Coronary artery (tissue), 2 donors: Measurements from ENCODE around the gene BAG2.
A peak's percentile ranks its signal among the peaks of the same experiment; 100 is the strongest.

ENCODE experiments used
- DNase-seq: peaks from one replicate; pipeline ENCODE4 v3.0.0-alpha.2; 2017; ENCODE audit warnings: low spot score
- H3K27ac ChIP-seq, 2 donors: fragments of 200-600 bp; sonication (generic); one replicate each; pipeline ENCODE4 v1.5.1; 2016 to 2019
- H3K4me3 ChIP-seq: fragments of 200-600 bp; sonication (generic); 2 replicates; pipeline ENCODE4 v1.5.1; 2016; ENCODE audit warnings: mild to moderate bottlenecking, moderate library complexity
- TF ChIP-seq, protein P1 (sequence below): fragments of 200-600 bp; sonication (generic); IDR thresholded peaks from one replicate; pipeline ENCODE4 v1.5.1; 2019; ENCODE audit warnings: antibody characterized with exemption

The BAG2 gene

DNA sequence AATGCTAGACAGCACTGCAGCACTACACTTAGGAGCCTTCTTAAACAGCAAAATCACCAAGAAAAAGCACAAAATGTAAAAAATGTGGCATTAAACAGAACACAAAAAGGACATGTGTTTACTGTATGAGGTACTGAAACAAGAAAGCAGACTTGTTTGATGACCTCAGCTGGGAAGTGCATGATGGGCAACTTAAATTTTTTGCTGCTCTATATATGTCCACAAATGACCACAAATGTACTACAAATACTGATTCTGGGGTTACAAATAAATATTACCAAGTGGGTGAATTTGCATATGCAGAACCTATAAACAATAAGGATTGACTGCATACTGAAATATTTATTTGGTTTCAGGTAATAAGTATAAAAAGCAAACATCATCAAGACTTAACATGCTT, 36.9 kb downstream of the BAG2 start:
- TF ChIP-seq, protein P1, sequence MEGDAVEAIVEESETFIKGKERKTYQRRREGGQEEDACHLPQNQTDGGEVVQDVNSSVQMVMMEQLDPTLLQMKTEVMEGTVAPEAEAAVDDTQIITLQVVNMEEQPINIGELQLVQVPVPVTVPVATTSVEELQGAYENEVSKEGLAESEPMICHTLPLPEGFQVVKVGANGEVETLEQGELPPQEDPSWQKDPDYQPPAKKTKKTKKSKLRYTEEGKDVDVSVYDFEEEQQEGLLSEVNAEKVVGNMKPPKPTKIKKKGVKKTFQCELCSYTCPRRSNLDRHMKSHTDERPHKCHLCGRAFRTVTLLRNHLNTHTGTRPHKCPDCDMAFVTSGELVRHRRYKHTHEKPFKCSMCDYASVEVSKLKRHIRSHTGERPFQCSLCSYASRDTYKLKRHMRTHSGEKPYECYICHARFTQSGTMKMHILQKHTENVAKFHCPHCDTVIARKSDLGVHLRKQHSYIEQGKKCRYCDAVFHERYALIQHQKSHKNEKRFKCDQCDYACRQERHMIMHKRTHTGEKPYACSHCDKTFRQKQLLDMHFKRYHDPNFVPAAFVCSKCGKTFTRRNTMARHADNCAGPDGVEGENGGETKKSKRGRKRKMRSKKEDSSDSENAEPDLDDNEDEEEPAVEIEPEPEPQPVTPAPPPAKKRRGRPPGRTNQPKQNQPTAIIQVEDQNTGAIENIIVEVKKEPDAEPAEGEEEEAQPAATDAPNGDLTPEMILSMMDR: no peak
- no peak for DNase-seq
- Histone ChIP-seq H3K27ac (no peak overlapping the region), H3K4me3 (no peak overlapping the region)

DNA sequence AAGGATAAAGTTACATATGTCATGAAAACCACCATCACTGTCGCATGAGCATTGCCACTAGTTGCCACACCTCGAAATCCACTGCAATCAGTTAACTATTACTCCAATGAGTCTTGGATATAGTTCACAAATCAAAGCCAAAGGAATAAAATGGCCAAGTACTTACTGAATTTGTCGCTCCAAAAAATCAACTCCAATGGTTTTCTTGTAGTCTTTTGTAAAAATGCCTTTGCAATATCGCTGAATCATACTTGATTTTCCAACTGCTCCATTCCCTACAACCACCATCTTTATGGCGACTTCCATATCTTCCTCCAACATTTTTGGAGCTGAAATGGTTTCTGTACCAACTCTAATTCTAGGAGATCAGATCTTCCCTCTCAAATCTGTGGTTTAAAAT, 37.9 kb downstream of the BAG2 start:
- TF ChIP-seq, protein P1: no peak
- Histone ChIP-seq H3K27ac (no peak overlapping the region), H3K4me3 (no peak overlapping the region)
- no peak for DNase-seq

DNA sequence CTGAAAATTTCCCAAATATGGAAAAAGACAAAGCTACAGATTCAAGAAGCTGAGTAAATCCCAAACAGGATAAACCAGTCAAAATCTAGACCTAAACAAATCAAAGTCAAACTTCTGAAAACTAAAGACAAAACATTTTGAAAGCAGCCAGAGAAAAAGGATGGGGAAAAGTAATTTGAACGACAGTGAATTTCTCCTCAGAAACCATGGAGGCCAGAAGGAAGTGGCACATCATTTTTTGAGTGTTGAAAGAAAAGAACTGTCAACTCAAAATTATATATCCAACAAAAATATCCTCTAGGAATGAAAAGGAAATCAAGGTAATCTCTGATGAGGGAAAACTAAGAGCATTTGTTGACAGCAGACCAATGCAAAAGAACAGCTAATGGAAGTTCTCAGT, 43.1 kb downstream of the BAG2 start:
- H3K4me3 ChIP-seq: no peak overlapping the region
- TF ChIP-seq, protein P1: no peak
- H3K27ac ChIP-seq: no peak overlapping the region
- DNase-seq: no peak

DNA sequence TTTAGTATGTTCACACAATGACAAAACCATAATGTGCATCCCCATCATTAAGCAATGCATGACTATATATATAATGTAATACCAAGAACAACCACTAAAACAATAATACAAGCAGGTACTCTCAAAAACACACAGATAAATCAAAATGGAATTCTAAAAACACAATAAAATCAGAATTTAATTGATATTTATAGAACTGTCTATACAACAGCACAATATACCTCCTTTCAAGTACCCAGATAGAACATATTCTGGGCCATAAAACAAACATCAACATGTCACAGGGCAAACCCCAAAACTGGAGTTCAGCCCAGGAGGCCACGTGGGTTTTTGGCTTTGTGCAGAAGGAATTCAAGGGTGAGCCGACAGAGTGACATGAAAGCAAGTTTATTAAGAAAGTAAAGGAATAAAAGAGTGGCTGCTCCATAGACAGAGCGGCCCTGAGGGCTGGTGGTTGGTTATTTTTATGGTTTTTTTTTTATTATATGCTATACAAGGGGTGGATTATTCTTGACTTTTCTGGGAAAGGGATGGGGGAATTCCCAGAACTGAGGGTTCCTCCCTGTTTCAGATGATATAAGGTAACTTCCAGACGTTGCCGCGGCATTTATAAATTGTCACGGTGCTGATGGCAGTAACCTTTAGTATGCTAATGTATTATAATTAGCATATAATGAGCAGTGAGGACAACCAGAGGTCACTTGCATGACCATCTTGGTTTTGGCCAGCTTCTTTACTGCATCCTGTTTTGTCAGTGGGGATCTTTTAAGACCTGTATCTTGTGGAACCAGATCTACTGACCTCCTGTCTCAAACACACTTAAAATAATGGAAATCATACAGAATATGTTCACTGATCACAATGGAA, 44.3 kb downstream of the BAG2 start:
- Histone ChIP-seq H3K27ac (no peak overlapping the region), H3K4me3 (no peak overlapping the region)
- TF ChIP-seq, protein P1: no peak
- no peak for DNase-seq

DNA sequence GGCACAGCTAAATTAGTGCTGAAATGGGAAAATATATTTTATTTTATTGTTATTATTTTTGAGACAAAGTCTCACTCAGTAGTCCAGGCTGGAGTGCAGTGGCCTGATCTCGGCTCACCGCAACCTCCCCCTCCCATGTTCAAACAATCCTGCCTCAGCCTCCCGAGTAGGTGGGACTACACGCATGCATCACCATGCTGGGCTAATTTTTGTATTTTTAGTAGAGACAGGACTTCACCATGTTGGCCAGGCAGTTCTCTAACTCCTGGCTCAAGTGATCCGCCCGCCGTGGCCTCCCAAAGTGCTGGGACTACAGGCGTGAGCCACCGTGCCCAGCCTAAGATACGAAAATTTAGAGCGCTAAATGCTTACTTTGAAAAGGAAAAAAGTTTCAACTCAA, 45.1 kb downstream of the BAG2 start:
- TF ChIP-seq, protein P1: no peak
- Histone ChIP-seq H3K27ac (no peak overlapping the region), H3K4me3 (no peak overlapping the region)
- no peak for DNase-seq

DNA sequence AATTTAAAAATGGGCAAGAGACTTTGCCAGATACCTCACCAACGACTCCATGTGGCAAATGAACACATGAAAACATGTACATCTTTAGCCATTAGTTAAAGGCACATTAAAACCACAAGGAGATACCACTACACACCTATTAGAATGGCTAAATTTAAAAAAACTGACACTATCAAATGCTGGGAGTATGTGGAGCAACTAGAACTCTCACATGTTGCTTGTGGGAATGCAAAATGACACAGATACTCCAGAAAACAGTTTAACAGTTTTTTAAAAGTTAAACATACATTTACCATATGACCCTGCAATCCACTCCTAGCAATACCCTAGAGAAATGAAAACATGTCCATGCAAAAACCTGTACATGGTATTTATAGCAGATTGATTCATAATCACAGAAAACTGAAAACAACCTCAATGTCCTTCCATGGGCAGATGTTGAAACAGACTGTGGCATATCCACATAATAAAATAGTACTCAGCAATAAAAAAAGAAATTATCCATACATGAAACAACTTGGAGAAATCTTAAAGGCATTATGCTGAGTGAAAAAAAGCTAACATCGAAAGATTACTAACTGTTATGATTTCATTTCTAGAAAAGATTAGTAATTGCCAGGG, 48.1 kb downstream of the BAG2 start:
- H3K4me3 ChIP-seq: peak overlapping the region; percentile 90
- H3K27ac ChIP-seq: no peak overlapping the region
- no peak for DNase-seq
- TF ChIP-seq, protein P1: no peak
